ENCODE measurements around the gene RASGEF1B.

RASGEF1B gene
- 19.8 to 144 reads per million in 2 donors for total RNA-seq

GRCh38 chr4:81471588-81472280, at the start of gene RASGEF1B:
Gene RASGEF1B (minus strand): TSS chr4:81471907. CDS start chr4:81459508, 12,399 bp downstream.
- DNase-seq, result peak; percentile 87

GRCh38 chr4:81519856-81520255, 48.1 kb upstream of the RASGEF1B start:
- DNase-seq, result no peak

GRCh38 chr4:81519427-81519773, 47.7 kb upstream of the RASGEF1B start:
- no peak for DNase-seq

- no peak for DNase-seq
These were observed 47.2 kb upstream of the RASGEF1B start for GRCh38 chr4:81518762-81519426.

GRCh38 chr4:81516241-81516640, 44.5 kb upstream of the RASGEF1B start:
- no peak for DNase-seq

GRCh38 chr4:81512757-81513501, 41.2 kb upstream of the RASGEF1B start:
- no peak for DNase-seq

- no peak for DNase-seq
These were observed 40.5 kb upstream of the RASGEF1B start for GRCh38 chr4:81512001-81512756.

GRCh38 chr4:81510643-81511178, 39.0 kb upstream of the RASGEF1B start:
- DNase-seq, result no peak

- DNase-seq, result no peak
These were observed 38.1 kb upstream of the RASGEF1B start for GRCh38 chr4:81509822-81510221.

GRCh38 chr4:81509191-81509590, 37.5 kb upstream of the RASGEF1B start:
- DNase-seq, result no peak

- DNase-seq, result no peak
These were observed 36.9 kb upstream of the RASGEF1B start for GRCh38 chr4:81508411-81509185.

- no peak for DNase-seq
These were observed 35.8 kb upstream of the RASGEF1B start for GRCh38 chr4:81507530-81507929.

GRCh38 chr4:81506731-81507130, 35.0 kb upstream of the RASGEF1B start:
- DNase-seq, result no peak

GRCh38 chr4:81505726-81506125, 34.0 kb upstream of the RASGEF1B start:
- no peak for DNase-seq

GRCh38 chr4:81505004-81505598, 33.4 kb upstream of the RASGEF1B start:
- DNase-seq, result peak; percentile 39

- DNase-seq, result no peak
These were observed 32.7 kb upstream of the RASGEF1B start for GRCh38 chr4:81504112-81505003.

- no peak for DNase-seq
These were observed 31.9 kb upstream of the RASGEF1B start for GRCh38 chr4:81503586-81503985.

GRCh38 chr4:81502564-81502963, 30.9 kb upstream of the RASGEF1B start:
- no peak for DNase-seq

GRCh38 chr4:81499840-81500239, 28.1 kb upstream of the RASGEF1B start:
- no peak for DNase-seq

GRCh38 chr4:81498551-81499099, 26.9 kb upstream of the RASGEF1B start:
- no peak for DNase-seq

Data from T-helper 9 cell (primary cell).